Right cardiac atrium (tissue), 5 donors: ENCODE data around the gene TMEM269. TPM values are rescaled to one million over a fixed set of nuclear protein-coding genes. Genes with fewer than 3 reads are reported as not detected.

Experiments
- ATAC-seq, 2 donors: fragments of 200-7000 bp; cut with Tn5 transposase; one replicate each; pipeline versions ENCODE4 v1.8.0 to v1.9.1; 2020; ENCODE audit warnings: moderate library complexity in 2 of 2, mild to moderate bottlenecking in 1 of 2
- DNase-seq, 3 donors: peaks; one replicate each; pipeline ENCODE4 v3.0.0-alpha.2; 2020
- H3K27ac ChIP-seq: one replicate; pipeline ENCODE4 v1.5.1; 2013; ENCODE audit warnings: mild to moderate bottlenecking, low read length, control low read depth, moderate library complexity
- H3K27me3 ChIP-seq: one replicate; pipeline ENCODE4 v1.6.1; 2013; ENCODE audit not compliant: control insufficient read depth, insufficient read depth
- H3K4me1 ChIP-seq: one replicate; pipeline ENCODE4 v1.6.1; 2013; ENCODE audit warnings: low read length; ENCODE audit not compliant: control insufficient read depth, insufficient read depth
- H3K4me3 ChIP-seq: one replicate; pipeline ENCODE4 v1.5.1; 2013; ENCODE audit warnings: low read length, control low read depth
- H3K9me3 ChIP-seq: one replicate; pipeline ENCODE4 v1.6.1; 2013; ENCODE audit warnings: low read length; ENCODE audit not compliant: control insufficient read depth
- WGBS: extraction: QIAGEN DNeasy Blood & Tissue Kit; methylation state at CpG from one replicate; pipeline ENCODE4 v1.1.7; 2013; 5-methylcytosine and 5-hydroxymethylcytosine counted together
- intact Hi-C, 4 donors: fragments of 100-400 bp; cut with DNase I; formaldehyde crosslinking; loops; one replicate each; pipeline versions ENCODE4 v1.11.0 to v1.14.0; 2022 to 2023
- polyA plus RNA-seq: library from polyadenylated mRNA; stranded (reverse); fragments of 200-250 nt; gene quantifications from one replicate; pipeline ENCODE4 v1.2.3, GENCODE V29; 2013
- total RNA-seq, 4 donors: library from RNA; stranded (reverse); fragmentation: NEBNext Ultra II Directional; extraction: Animal tissue kit (Norgen Biotek cat#: 25700); gene quantifications; one replicate each; pipeline ENCODE4 v1.2.1, GENCODE V29; 2021
- donor health status: healthy with polysubstance abuse.
- donor health status: DM: no; HTN: yes; CAD: no.
- donor health status: DM: no; HTN: no; CAD: no.
- donor health status: DM: no; HTN: yes; CAD: no; lungs with severe emphysema.
- donor health status: DM: yes; HTN: yes; CAD: no.

The TMEM269 gene
- total and polyA plus RNA-seq, 5 donors: 0.06 TPM; not detected in 4

DNA sequence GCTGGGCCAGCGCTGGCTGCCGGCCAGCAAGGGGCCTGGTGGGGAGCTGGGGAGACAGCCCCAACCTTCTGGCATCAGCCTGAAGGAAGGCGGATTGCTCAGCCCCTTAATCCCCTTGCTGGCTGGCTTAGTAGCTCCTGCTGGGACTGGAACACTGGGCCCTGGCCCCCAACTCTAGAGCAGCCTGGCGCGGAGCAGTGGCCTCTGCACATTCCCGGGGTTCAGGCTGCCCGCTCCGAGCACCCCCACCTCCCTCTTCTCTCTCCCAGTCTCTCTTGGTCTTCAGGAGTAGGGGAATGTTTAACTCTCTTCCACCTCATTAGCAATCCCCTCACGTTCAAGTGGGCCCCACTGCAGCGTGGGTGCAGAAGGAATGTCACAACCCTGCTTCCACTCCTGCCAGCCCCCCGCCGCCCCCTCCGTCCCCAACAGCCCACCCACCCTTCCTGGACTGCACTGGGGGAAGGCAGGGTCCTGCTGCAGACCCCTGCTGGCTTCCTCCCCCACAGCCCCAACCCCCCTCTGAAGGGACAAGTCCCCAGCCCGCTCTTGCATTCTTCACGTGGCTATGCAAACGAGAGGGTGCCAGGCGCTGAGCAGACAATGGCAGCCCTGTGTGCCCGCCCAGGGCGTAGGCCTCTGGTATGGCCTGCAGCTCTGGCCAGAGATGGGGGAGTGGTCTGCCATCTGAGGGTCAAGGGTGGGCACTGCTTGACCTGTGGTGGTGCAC lies 43.8 kb upstream of the TMEM269 start:
- DNase-seq: no peak
- no peaks in the 10 kb centered on the region for H3K4me1 ChIP-seq
- no peak overlapping the region for H3K4me3 ChIP-seq
- H3K27me3 ChIP-seq: no peaks in the 10 kb centered on the region
- intact Hi-C loops: loop anchor here in 3 of 4 donors (5.0 to 10.0 kb wide), 3 partner anchors 156 to 596 kb away; no protein-coding TSS in a partner anchor
- H3K27ac ChIP-seq: no peak overlapping the region
- H3K9me3 ChIP-seq: no peaks in the 10 kb centered on the region
- WGBS: 73% methylated on average over 19 of the region's 19 CpGs
- no peak for ATAC-seq

DNA sequence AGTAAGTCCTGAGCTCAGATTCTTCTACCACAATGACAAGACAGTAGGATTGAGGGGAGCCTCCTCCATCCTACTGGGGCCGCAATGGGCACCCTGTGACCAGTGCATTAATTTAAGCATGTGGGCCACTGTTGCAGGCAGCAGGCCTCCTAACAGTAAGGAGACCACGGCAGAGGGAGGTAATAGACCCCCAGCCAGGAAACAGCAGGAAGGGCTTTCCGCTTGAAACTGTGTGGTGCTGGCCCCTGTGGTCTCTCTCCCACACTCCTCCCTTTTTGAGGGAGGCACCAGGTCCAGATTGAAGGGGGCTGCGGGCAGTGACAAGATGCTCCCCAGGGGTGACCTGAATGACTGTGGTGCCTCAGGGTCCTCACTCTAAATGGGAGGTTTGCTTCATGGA lies 43.1 kb upstream of the TMEM269 start:
- Histone ChIP-seq H3K27me3 (no peaks in the 10 kb centered on the region), H3K9me3 (no peaks in the 10 kb centered on the region), H3K4me3 (no peak overlapping the region), H3K27ac (no peak overlapping the region), H3K4me1 (no peaks in the 10 kb centered on the region)
- no peak for DNase-seq
- intact Hi-C loops: loop anchor here in 3 of 4 donors (5.0 to 10.0 kb wide), 3 partner anchors 157 to 597 kb away; no protein-coding TSS in a partner anchor
- WGBS: 86% methylated on average over 4 of the region's 4 CpGs
- no peak for ATAC-seq

DNA sequence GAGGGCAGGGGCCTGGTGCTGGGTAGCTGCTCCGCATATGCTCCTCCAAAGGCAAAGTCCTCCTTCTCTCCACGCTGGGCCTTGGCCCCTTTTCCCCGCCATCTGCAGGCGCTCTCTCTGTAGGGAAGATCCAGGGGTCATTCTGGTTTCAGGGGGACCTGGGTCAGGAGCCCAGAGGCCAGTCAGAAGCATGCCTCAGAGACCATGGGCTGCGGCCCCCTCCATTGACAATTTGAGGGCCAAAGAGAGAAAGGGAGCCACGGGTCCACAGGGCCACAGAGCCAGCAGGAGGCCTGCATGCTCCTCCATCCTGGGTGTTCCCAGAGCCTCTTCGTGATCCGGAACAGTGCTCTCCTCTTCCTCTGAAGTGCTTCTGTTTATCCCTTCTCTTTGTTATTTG lies 42.6 kb upstream of the TMEM269 start:
- intact Hi-C loops: loop anchor here in 3 of 4 donors (5.0 to 10.0 kb wide), 3 partner anchors 157 to 597 kb away; no protein-coding TSS in a partner anchor
- Histone ChIP-seq H3K27ac (no peak overlapping the region), H3K9me3 (no peaks in the 10 kb centered on the region), H3K27me3 (no peaks in the 10 kb centered on the region), H3K4me3 (no peak overlapping the region), H3K4me1 (no peaks in the 10 kb centered on the region)
- no peak for ATAC-seq
- WGBS: 89% methylated on average over 8 of the region's 8 CpGs
- no peak for DNase-seq

DNA sequence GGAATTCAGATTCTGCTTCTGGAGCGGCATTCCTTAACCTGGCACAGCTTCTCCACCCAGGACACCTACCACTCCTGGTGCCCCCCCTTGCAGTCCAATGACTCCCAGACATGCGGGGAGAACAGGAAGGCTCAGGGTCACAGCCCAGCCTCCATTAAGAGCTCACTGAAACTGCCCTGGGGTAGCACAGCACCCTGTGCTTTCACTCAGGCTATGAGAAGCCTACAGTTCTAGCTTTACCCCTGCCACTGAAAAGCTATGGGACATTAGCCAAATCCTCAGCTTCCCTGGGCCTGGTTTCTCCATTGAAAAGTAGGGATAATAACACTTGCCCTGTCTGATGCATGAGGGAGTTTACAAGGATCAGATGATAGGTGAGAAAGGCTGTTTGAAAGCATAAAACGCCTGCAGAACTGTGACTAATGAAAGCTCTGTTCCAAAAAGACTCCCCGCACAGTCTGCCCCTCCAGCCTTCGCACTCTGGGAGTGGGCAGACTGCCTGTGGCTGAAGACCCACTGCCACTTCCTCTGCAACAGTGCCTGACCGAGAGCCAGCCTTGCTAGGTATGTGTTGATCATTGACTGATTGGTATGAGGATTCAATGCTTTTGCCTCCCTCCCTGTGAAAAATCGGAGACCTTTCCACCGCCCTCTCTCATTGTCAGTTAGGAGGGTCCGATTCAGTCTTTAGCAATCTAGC lies 42.0 kb upstream of the TMEM269 start:
- no peaks in the 10 kb centered on the region for H3K27me3 ChIP-seq
- intact Hi-C loops: loop anchor here in 3 of 4 donors (5.0 to 10.0 kb wide), 3 partner anchors 158 to 598 kb away; no protein-coding TSS in a partner anchor
- 84% methylated on average over 9 of the region's 9 CpGs for WGBS
- no peak overlapping the region for H3K4me3 ChIP-seq
- H3K9me3 ChIP-seq: no peaks in the 10 kb centered on the region
- no peak for ATAC-seq
- peak in 1 of 3 donors; percentile 16 for DNase-seq
- H3K27ac ChIP-seq: no peak overlapping the region
- H3K4me1 ChIP-seq: no peaks in the 10 kb centered on the region

DNA sequence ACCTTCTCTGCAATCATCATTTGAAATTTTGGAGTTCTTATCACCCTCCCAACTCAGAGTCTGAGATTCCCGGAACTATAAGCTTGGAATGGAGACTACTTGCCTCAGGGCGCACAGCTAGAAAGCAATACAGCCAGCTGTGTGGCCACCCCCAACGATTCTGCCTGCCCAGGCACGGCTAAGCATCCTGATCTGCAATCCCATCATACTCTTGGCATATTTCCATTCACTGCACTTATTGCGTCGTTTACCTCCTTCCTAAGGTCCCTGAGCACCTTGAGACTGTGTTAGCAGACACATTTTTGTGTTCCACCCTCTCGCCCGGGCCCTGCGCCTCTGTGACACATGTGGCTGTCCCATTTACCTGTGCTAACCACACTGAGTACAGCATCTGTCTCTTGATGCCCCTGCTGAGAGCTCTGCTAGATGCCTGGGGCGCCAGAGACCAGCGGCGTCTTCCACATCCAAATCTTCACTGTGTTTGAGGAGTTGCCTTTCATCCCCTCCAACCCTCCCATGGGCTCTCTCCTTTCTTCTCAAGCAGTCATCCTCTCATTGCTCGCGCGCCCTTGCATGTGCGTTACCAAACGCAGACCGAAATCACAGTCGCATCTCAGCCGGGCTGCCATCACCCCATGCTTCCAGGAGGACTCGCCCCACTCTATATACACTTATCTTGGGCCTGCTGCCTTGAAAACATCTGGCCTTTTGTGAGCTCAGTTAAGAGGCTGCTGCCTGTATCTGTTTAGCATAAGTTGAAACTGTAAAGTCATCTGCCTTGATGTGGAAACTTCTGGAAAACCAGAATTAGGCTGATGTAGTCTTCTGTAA lies 41.3 kb upstream of the TMEM269 start:
- intact Hi-C loops: loop anchor here in 3 of 4 donors (5.0 to 10.0 kb wide), 3 partner anchors 159 to 599 kb away; no protein-coding TSS in a partner anchor

DNA sequence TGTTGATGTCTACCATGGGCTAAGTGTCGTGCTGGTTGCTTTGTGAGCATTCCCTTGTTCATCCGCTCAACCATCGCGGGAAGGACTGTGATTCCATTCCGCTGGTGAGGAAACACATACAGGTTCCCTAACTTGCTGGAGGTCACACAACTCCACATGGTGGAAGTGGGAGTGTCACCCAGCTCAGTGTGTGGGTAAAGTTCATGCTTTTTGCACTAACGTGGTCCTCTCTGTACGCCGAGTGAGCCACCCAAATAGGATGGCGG lies 40.7 kb upstream of the TMEM269 start:
- DNase-seq: no peak
- Histone ChIP-seq H3K27me3 (no peaks in the 10 kb centered on the region), H3K4me3 (no peak overlapping the region), H3K27ac (no peak overlapping the region), H3K9me3 (no peaks in the 10 kb centered on the region), H3K4me1 (no peaks in the 10 kb centered on the region)
- 89% methylated on average over 9 of the region's 9 CpGs for WGBS
- intact Hi-C loops: loop anchor here in 3 of 4 donors (5.0 to 10.0 kb wide), 3 partner anchors 159 to 599 kb away; no protein-coding TSS in a partner anchor
- ATAC-seq: no peak

More for the DNA sequence above, 41.3 kb upstream of the TMEM269 start:
- 80% methylated on average over 21 of the region's 21 CpGs for WGBS
- DNase-seq (peak in 1 of 3 donors; percentile 21), ATAC-seq (no peak)
- Histone ChIP-seq H3K4me1 (no peaks in the 10 kb centered on the region), H3K4me3 (no peak overlapping the region), H3K9me3 (no peaks in the 10 kb centered on the region), H3K27ac (no peak overlapping the region), H3K27me3 (no peaks in the 10 kb centered on the region)

DNA sequence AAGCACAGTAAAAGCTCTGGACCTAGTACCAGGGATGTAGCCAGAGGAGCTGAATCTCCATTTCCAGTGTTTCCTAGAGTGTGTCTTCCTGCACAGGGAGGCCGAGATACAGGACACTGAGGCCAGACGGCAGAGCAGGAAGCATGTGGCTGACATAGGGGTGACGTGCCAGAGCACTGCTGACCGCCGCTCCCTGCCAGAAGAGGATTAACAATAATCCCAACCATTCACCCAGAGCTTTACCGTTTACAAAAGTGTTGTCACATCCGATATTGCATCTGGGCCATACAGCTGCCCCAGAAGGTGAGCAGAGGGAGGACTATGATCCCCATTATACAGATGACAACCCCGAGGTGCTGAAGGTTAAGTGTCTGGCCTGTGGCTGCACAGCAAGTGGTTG lies 38.9 kb upstream of the TMEM269 start:
- intact Hi-C loops: loop anchor here in 3 of 4 donors (5.0 to 10.0 kb wide), 3 partner anchors 161 to 601 kb away; no protein-coding TSS in a partner anchor
- no peak overlapping the region for H3K27ac ChIP-seq
- no peak overlapping the region for H3K4me3 ChIP-seq
- H3K9me3 ChIP-seq: no peaks in the 10 kb centered on the region
- WGBS: 80% methylated on average over 8 of the region's 8 CpGs
- no peaks in the 10 kb centered on the region for H3K27me3 ChIP-seq
- DNase-seq: no peak
- no peak for ATAC-seq
- H3K4me1 ChIP-seq: no peaks in the 10 kb centered on the region

DNA sequence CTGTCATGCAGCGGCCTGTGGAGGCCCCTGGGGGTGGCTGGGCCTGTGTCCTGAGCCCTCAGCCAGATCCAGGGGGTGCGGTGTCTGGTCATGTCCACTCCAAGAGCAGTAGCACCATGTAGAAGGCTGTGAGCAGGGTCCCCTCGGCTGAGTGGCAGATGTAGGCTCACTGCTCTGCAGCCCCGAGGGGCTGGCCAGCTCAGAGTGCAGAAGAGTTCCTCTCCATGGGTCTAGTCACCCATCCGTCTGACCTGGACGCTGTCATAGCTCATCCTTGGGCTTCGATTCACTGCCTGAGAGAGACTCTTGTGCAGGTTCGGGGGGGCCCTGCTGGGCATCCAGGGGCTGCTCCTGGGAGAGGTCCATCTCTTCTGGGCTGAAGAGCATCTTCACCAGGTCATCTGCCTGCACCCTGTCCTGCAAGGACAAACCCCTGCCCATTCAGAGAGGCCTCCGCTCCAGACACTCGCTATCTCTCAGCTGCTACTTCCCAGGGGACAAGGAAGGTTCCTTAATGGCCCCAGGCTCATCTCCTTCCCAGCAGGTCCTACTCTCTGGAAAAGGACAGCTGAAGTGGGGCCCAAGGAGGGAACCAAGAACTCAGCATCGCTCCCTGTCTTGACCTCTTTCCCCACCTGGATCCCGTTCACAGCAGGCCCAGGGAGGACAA lies 38.2 kb upstream of the TMEM269 start:
- intact Hi-C loops: loop anchor here in 3 of 4 donors (5.0 to 10.0 kb wide), 3 partner anchors 162 to 602 kb away; no protein-coding TSS in a partner anchor
- Histone ChIP-seq H3K27me3 (no peaks in the 10 kb centered on the region), H3K4me3 (no peak overlapping the region), H3K4me1 (no peaks in the 10 kb centered on the region), H3K27ac (no peak overlapping the region), H3K9me3 (no peaks in the 10 kb centered on the region)
- DNase-seq: peak in 1 of 3 donors; percentile 25
- ATAC-seq: no peak
- 89% methylated on average over 12 of the region's 12 CpGs for WGBS

DNA sequence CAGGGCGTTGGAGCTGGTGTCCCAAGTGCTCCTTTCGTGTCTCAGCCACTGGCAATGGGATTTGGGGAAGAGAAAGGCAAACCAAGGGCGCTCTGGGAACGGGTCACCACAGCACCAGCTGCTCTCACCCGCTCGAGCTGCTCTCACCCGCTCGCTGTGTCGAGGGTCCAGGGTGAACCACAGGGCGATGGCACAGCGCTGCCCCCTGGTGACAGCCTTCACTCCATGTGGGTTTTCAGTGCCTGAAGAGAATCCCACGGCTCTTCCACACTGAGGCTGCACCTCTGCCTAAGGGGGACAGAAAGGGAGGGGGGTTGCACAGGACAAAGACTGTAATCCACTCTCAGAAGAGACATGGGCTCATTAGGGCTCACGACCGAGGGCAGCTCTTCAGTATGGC lies 37.7 kb upstream of the TMEM269 start:
- intact Hi-C loops: loop anchor here in 3 of 4 donors (5.0 to 10.0 kb wide), 3 partner anchors 162 to 602 kb away; no protein-coding TSS in a partner anchor

DNA sequence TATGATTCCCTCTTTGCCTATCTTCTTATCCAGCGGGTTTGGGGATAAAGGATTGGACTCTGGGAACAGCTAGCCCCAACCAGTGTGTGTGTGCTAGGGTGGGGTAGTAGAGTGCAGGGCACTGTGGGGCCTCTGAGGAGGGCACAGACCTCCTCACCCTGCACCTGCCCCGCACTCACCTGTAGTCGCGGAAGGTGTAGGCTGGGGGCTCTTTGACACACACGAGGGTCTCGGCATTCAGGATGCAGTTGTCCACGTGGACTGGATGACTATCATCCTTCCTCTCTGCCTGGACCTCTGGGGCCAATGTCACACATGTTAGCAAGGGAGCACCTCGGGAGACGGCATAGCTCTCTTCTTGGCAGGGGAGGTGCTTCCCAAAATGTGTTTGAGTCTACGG lies 36.8 kb upstream of the TMEM269 start:
- no peak for DNase-seq
- intact Hi-C loops: loop anchor here in 3 of 4 donors (5.0 to 10.0 kb wide), 3 partner anchors 163 to 603 kb away; no protein-coding TSS in a partner anchor

More for the DNA sequence above, 37.7 kb upstream of the TMEM269 start:
- ATAC-seq (peak; percentile 61 to 65), DNase-seq (peak; percentile 52 to 82 (median 81))
- Histone ChIP-seq H3K4me3 (no peak overlapping the region), H3K27me3 (no peaks in the 10 kb centered on the region), H3K27ac (no peak overlapping the region), H3K9me3 (no peaks in the 10 kb centered on the region), H3K4me1 (no peaks in the 10 kb centered on the region)
- WGBS: 45% methylated on average over 14 of the region's 14 CpGs

More for the DNA sequence above, 36.8 kb upstream of the TMEM269 start:
- Histone ChIP-seq H3K27ac (no peak overlapping the region), H3K27me3 (no peaks in the 10 kb centered on the region), H3K4me1 (no peaks in the 10 kb centered on the region), H3K9me3 (no peaks in the 10 kb centered on the region), H3K4me3 (no peak overlapping the region)
- 79% methylated on average over 10 of the region's 10 CpGs for WGBS
- ATAC-seq: peak in 1 of 2 donors; percentile 20
